GM12878 (cell line): ENCODE measurements around the gene SLC6A8. TPM values are rescaled to one million over a fixed set of nuclear protein-coding genes. Genes with fewer than 3 reads are reported as not detected.

Experiments
- ATAC-seq: fragments of 200-7000 bp; cut with Tn5 transposase; 3 replicates; pipeline ENCODE4 v1.9.1; 2020; ENCODE audit warnings: mild to moderate bottlenecking, moderate library complexity
- BruUV-seq: library from RNA; stranded (reverse); fragments of 400-500 nt; replicated peaks from 2 replicates; lab custom pipeline; 2021; lab: Mats Ljungman, UMichigan
- CTCF ChIA-PET: fragments of 300-600 bp; sonication (Branson Sonifier 250); formaldehyde crosslinking; extraction: SDS; loops from one replicate; lab custom pipeline; 2021; ENCODE audit warnings: inconsistent platforms; lab: Yijun Ruan, JAX
- POLR2A ChIA-PET: fragments of 350-600 bp; formaldehyde crosslinking; extraction: SDS; loops from one replicate; lab custom pipeline; 2021; ENCODE audit warnings: inconsistent platforms; lab: Charles Lee
- RAD21 ChIA-PET: fragments of 300-600 bp; sonication (Branson Sonifier 250); formaldehyde crosslinking; loops from one replicate; lab custom pipeline; 2023; ENCODE audit warnings: antibody characterized with exemption; ENCODE audit not compliant: unreplicated experiment; lab: Charles Lee
- SMC1A ChIA-PET: fragments of 300-600 bp; sonication (Branson Sonifier 250); formaldehyde crosslinking; loops from one replicate; lab custom pipeline; 2023; ENCODE audit not compliant: unreplicated experiment, uncharacterized antibody; lab: Charles Lee
- DNase-seq: peaks from one replicate; pipeline ENCODE4 v3.0.0-alpha.2; 2011; ENCODE audit warnings: low read depth, low spot score
- FAIRE-seq: peaks from 3 replicates; lab custom pipeline; 2011; peaks lifted over from hg19 to GRCh38; lab: Jason Lieb, UNC
- H2AFZ ChIP-seq: 2 replicates; pipeline ENCODE4 v1.6.0; 2011; ENCODE audit warnings: low read depth, low read length, control low read depth; ENCODE audit not compliant: control insufficient read depth
- H3K27ac ChIP-seq: 2 replicates; pipeline ENCODE4 v1.5.1; 2011; ENCODE audit warnings: control low read depth; ENCODE audit not compliant: control insufficient read depth, insufficient read depth
- H3K27me3 ChIP-seq, 2 experiments: replicated peaks in 1 of 2; 2 replicates each; pipeline versions ENCODE4 v1.6.0 to v1.6.1; 2011; ENCODE audit warnings: low read length in 1 of 2; ENCODE audit not compliant: control insufficient read depth in 2 of 2, insufficient read depth in 2 of 2
- H3K36me3 ChIP-seq, 2 experiments: 2 replicates each; pipeline ENCODE4 v1.5.1; 2011; ENCODE audit warnings: low read length in 1 of 2; ENCODE audit not compliant: control insufficient read depth in 2 of 2, insufficient read depth in 2 of 2
- H3K4me1 ChIP-seq: 2 replicates; pipeline ENCODE4 v1.6.1; 2011; ENCODE audit warnings: mild to moderate bottlenecking, low read length, moderate library complexity, mixed read lengths; ENCODE audit not compliant: control insufficient read depth, insufficient read depth
- H3K4me2 ChIP-seq: 2 replicates; pipeline ENCODE4 v1.6.0; 2011; ENCODE audit warnings: control low read depth; ENCODE audit not compliant: control insufficient read depth, insufficient read depth
- H3K4me3 ChIP-seq: fragments of 200-600 bp; sonication (generic); 2 replicates; pipeline ENCODE4 v1.5.1; 2016
- H3K79me2 ChIP-seq: 2 replicates; pipeline ENCODE4 v1.6.0; 2011; ENCODE audit warnings: low read length; ENCODE audit not compliant: control insufficient read depth, insufficient read depth
- H3K9ac ChIP-seq: 2 replicates; pipeline ENCODE4 v1.8.0; 2011; ENCODE audit warnings: low read length, control low read depth, mixed read lengths; ENCODE audit not compliant: control insufficient read depth, insufficient read depth
- H3K9me3 ChIP-seq: replicated peaks from 3 replicates; pipeline ENCODE4 v1.5.1; 2011; ENCODE audit warnings: mild to moderate bottlenecking, low read length; ENCODE audit not compliant: control insufficient read depth, insufficient read depth
- H4K20me1 ChIP-seq: 2 replicates; pipeline ENCODE4 v1.6.0; 2011; ENCODE audit not compliant: control insufficient read depth, insufficient read depth
- CBX5 ChIP-seq: sonication (generic); IDR thresholded peaks from 2 replicates; pipeline ENCODE4 v1.6.1; 2016; ENCODE audit warnings: low read depth, moderate library complexity, mild to moderate bottlenecking, inconsistent platforms
- CHD4 ChIP-seq: fragments of 200-600 bp; sonication (generic); IDR thresholded peaks from 2 replicates; pipeline ENCODE4 v1.6.1; 2016; ENCODE audit warnings: mild to moderate bottlenecking
- MXI1 ChIP-seq: fragments of 150-350 bp; IDR thresholded peaks from 2 replicates; pipeline ENCODE4 v1.6.1; 2011; ENCODE audit warnings: low read depth, mild to moderate bottlenecking, inconsistent platforms, low read length, improper control_type of control experiment
- NR2C2 ChIP-seq: IDR thresholded peaks from 2 replicates; pipeline ENCODE4 v1.6.1; 2011; ENCODE audit warnings: borderline replicate concordance, low read depth; ENCODE audit not compliant: control insufficient read depth, insufficient read length
- PML ChIP-seq: IDR thresholded peaks from 2 replicates; pipeline ENCODE4 v1.6.1; 2012; ENCODE audit warnings: low read length, inconsistent platforms
- RAD21 ChIP-seq: IDR thresholded peaks from 2 replicates; pipeline ENCODE4 v1.6.1; 2011; ENCODE audit warnings: mild to moderate bottlenecking, low read depth, low read length, moderate library complexity; ENCODE audit not compliant: insufficient read depth
- RB1 ChIP-seq: fragments of 450-650 bp; formaldehyde crosslinking; IDR thresholded peaks from 2 replicates; pipeline ENCODE4 v1.6.1; 2017; ENCODE audit warnings: mild to moderate bottlenecking, borderline replicate concordance
- RCOR1 ChIP-seq: conservative IDR thresholded peaks from 2 replicates; pipeline ENCODE4 v1.6.1; 2012; ENCODE audit warnings: low read depth, low read length, improper control_type of control experiment
- RELA ChIP-seq: fragments of 450-650 bp; IDR thresholded peaks from 2 replicates; pipeline ENCODE4 v1.8.0; 2014; ENCODE audit warnings: borderline replicate concordance; ENCODE audit not compliant: partially characterized antibody
- SIX5 ChIP-seq: IDR thresholded peaks from 2 replicates; pipeline ENCODE4 v1.6.1; 2011; ENCODE audit warnings: mild to moderate bottlenecking, low read depth, low read length, moderate library complexity; ENCODE audit not compliant: severe bottlenecking
- WGBS: methylation state at CpG from one replicate; pipeline ENCODE4 v1.1.6; 2016; ENCODE audit warnings: low lambda C conversion rate; ENCODE audit not compliant: insufficient replicate concordance, insufficient coverage; ENCODE audit errors: missing lambda C conversion rate; 5-methylcytosine and 5-hydroxymethylcytosine counted together
- in situ Hi-C: fragments of 300-500 bp; cut with MboI; formaldehyde crosslinking; loops from 9 replicates; pipeline ENCODE4 v1.14.3; 2018; ENCODE audit warnings: mixed read lengths
- intact Hi-C: fragments of 100-400 bp; cut with micrococcal nuclease; formaldehyde crosslinking; loops from one replicate; pipeline ENCODE4 v1.14.2; 2022; ENCODE audit not compliant: unreplicated experiment
- polyA plus RNA-seq, 11 experiments: library from polyadenylated mRNA; depleted of rRNA in 4 of 11; unstranded in 6 of 11; stranded (reverse) in 5 of 11; fragments of >200 nt; fragmentation: Nextera tagmentation in 4 of 11; fragmentation: Illumina TruSeq in 1 of 11; extraction: Ambion mirVana in 4 of 11; extraction: Trizol in 1 of 11; gene quantifications; 1 replicate in 1 of 11; 2 replicates in 10 of 11; pipeline versions ENCODE4 v1.2.1 to v1.2.3, GENCODE V29; 2011 to 2016; ENCODE audit warnings: inconsistent platforms in 2 of 11, missing spikeins in 2 of 11, low read depth in 1 of 11
- total RNA-seq, 4 experiments: library from RNA; depleted of rRNA in 3 of 4; stranded (reverse); fragments of >200 nt in 3 of 4; fragmentation: Illumina TruSeq in 1 of 4; extraction: Trizol in 1 of 4; gene quantifications; 2 replicates each; pipeline versions ENCODE4 v1.2.1 to v1.2.3, GENCODE V29; 2013 to 2021
- TF ChIP-seq, protein P1 (sequence below): fragments of 450-650 bp; IDR thresholded peaks from 2 replicates; pipeline ENCODE4 v1.6.1; 2017; ENCODE audit warnings: low read depth, mild to moderate bottlenecking, moderate library complexity
- TF ChIP-seq, protein P2 (sequence below): fragments of 450-650 bp; IDR thresholded peaks from 2 replicates; pipeline ENCODE4 v1.6.1; 2018; ENCODE audit warnings: mild to moderate bottlenecking, low read depth, moderate library complexity; ENCODE audit not compliant: partially characterized antibody
- TF ChIP-seq, protein P3 (sequence below): IDR thresholded peaks from 2 replicates; pipeline ENCODE4 v1.6.1; 2011; ENCODE audit warnings: borderline replicate concordance, low read depth, mild to moderate bottlenecking, moderate library complexity, mixed read lengths, low read length; ENCODE audit not compliant: insufficient read depth; ENCODE audit errors: extremely low read length

Gene SLC6A8
- total and polyA plus RNA-seq, 10 of the 15 experiments (the other 5 are each of a cell fraction or from before 2014, with no cell fraction given), result 0.01 to 0.72 (median 0.17) TPM; not detected in 6

DNA sequence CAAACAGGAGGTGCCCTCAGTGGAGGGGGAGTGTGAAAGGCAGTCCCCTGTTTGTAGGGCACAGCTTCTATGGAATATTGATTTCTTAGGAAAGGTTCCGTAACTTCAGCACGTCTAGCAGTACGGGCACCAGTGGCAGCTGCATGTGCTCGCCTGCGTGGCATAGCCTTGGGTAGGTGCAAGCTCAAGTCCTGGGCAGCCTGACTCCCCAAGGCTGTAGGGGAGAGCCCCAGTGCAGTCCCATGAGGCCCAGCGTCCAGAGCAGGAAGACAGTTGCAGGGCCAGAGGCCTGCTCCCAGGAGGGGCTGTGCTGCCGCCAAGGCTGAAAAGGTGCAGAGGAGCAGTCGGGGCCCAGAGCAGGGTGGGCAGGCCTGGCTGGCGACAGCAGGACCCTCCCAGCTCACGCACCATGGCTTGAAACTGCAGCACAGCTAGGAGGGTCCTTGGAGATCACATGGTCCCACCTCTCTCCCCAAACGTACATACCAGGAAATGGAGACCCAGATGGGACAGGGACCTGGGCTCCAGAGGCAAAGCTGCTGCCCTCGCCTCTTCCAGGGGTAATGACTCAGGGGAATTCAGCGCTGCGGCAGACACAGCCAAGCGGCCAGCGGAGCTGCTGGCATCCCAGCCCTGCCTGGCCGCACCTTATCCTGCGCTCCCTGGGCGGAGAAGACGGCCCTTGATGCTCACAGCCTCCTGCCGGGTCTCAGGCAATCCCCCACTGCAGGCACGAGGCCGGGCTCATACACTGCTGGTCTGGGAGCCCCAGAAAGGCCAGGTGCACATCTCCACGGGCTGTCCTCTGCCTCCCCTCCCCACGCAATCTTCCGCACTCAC, 46.8 kb upstream of the SLC6A8 start (continued):
- TF ChIP-seq, protein P1, sequence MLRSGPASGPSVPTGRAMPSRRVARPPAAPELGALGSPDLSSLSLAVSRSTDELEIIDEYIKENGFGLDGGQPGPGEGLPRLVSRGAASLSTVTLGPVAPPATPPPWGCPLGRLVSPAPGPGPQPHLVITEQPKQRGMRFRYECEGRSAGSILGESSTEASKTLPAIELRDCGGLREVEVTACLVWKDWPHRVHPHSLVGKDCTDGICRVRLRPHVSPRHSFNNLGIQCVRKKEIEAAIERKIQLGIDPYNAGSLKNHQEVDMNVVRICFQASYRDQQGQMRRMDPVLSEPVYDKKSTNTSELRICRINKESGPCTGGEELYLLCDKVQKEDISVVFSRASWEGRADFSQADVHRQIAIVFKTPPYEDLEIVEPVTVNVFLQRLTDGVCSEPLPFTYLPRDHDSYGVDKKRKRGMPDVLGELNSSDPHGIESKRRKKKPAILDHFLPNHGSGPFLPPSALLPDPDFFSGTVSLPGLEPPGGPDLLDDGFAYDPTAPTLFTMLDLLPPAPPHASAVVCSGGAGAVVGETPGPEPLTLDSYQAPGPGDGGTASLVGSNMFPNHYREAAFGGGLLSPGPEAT, result no peak
- no peak for TF ChIP-seq RCOR1

DNA sequence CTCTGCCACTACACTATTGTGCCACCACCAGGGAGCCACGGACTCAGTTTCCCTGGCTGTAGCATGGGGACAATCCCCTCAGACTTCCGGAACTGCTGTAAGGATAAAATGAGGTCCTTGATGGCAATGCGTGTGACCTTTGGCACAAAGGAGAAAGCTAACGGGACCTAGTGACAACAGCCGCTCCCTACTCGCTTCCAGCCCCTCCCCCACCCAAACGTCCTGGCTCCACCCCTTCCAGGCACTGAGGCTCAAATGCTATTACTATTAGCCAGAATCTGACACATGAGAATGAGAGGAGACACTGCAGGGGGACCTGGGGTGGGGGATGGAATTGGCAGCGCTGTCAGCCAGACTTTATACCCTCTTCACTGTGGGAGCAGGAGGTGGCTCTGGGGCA, 46.1 kb upstream of the SLC6A8 start:
- Histone ChIP-seq H3K9ac (no peak overlapping the region), H3K27ac (no peak overlapping the region), H2AFZ (no peak overlapping the region), H3K4me1 (no peaks in the 10 kb centered on the region), H3K27me3 (peaks cover 0 to 3% of the 10 kb centered on the region in 2 experiments; a peak in 3 of 4 replicates), H3K4me2 (no peak overlapping the region), H3K36me3 (no peaks in the 10 kb centered on the region), H3K4me3 (no peak overlapping the region), H4K20me1 (no peaks in the 10 kb centered on the region), H3K79me2 (no peaks in the 10 kb centered on the region), H3K9me3 (no peaks in the 10 kb centered on the region; the same call in 2 of the 3 replicates)
- DNase-seq (no peak), FAIRE-seq (no peak), ATAC-seq (no peak)
- ChIA-PET CTCF (no interaction called here), RAD21 (no interaction called here), SMC1A (no interaction called here), POLR2A (no interaction called here)
- TF ChIP-seq CBX5 (no peak), RB1 (no peak), NR2C2 (no peak), PML (no peak), CHD4 (no peak), MXI1 (no peak), SIX5 (no peak), RELA (no peak), RAD21 (no peak)
- TF ChIP-seq, protein P2, sequence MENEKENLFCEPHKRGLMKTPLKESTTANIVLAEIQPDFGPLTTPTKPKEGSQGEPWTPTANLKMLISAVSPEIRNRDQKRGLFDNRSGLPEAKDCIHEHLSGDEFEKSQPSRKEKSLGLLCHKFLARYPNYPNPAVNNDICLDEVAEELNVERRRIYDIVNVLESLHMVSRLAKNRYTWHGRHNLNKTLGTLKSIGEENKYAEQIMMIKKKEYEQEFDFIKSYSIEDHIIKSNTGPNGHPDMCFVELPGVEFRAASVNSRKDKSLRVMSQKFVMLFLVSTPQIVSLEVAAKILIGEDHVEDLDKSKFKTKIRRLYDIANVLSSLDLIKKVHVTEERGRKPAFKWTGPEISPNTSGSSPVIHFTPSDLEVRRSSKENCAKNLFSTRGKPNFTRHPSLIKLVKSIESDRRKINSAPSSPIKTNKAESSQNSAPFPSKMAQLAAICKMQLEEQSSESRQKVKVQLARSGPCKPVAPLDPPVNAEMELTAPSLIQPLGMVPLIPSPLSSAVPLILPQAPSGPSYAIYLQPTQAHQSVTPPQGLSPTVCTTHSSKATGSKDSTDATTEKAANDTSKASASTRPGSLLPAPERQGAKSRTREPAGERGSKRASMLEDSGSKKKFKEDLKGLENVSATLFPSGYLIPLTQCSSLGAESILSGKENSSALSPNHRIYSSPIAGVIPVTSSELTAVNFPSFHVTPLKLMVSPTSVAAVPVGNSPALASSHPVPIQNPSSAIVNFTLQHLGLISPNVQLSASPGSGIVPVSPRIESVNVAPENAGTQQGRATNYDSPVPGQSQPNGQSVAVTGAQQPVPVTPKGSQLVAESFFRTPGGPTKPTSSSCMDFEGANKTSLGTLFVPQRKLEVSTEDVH, result no peak
- TF ChIP-seq, protein P3, sequence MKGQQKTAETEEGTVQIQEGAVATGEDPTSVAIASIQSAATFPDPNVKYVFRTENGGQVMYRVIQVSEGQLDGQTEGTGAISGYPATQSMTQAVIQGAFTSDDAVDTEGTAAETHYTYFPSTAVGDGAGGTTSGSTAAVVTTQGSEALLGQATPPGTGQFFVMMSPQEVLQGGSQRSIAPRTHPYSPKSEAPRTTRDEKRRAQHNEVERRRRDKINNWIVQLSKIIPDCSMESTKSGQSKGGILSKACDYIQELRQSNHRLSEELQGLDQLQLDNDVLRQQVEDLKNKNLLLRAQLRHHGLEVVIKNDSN, result no peak
- WGBS, result 35% methylated on average over 8 of the region's 8 CpGs
- intact Hi-C loops, result no loop called here
- in situ Hi-C loops, result no loop called here
- BruUV-seq, result no TSS peak
